Left ventricle myocardium superior (tissue), 1 donor: ENCODE results near the gene PRKG1. TPM values are rescaled to one million over a fixed set of nuclear protein-coding genes. Genes with fewer than 3 reads are reported as not detected.

Experiments
- ATAC-seq: fragments of 200-7000 bp; cut with Tn5 transposase; one replicate; pipeline ENCODE4 v1.9.1; 2020; ENCODE audit warnings: mild to moderate bottlenecking, moderate library complexity
- DNase-seq: peaks from one replicate; pipeline ENCODE4 v3.0.0-alpha.2; 2020
- intact Hi-C: fragments of 100-400 bp; cut with micrococcal nuclease; formaldehyde crosslinking; loops from one replicate; pipeline ENCODE4 v1.11.0; 2022
- total RNA-seq: library from RNA; stranded (reverse); fragmentation: NEBNext Ultra II Directional; extraction: Animal tissue kit (Norgen Biotek cat#: 25700); gene quantifications from one replicate; pipeline ENCODE4 v1.2.1, GENCODE V29; 2021
- donor health status: DM: no; HTN: yes; CAD: no; lungs with severe emphysema.

The PRKG1 gene
- total RNA-seq, 1 donor from 2014 or later: 24.9 TPM

- intact Hi-C loops: no loop called here
- DNase-seq (no peak), ATAC-seq (no peak)
Measured at GRCh38 chr10:51289519-51289918, 215.2 kb downstream of the PRKG1 start.

- ATAC-seq (no peak), DNase-seq (no peak)
- intact Hi-C loops: no loop called here
Measured at GRCh38 chr10:51291961-51292360, 217.7 kb downstream of the PRKG1 start.

- intact Hi-C loops: no loop called here
- DNase-seq: no peak
- ATAC-seq: no peak
Measured at GRCh38 chr10:51297438-51297837, 223.2 kb downstream of the PRKG1 start.

- DNase-seq (no peak), ATAC-seq (peak; percentile 70)
- intact Hi-C loops: no loop called here
Measured at GRCh38 chr10:51300617-51301304, 226.5 kb downstream of the PRKG1 start.

- no peak for DNase-seq
- peak; percentile 58 for ATAC-seq
Measured at GRCh38 chr10:51301644-51302043, 227.4 kb downstream of the PRKG1 start.

GRCh38 chr10:51302316-51302715 is 228.0 kb downstream of the PRKG1 start:
- intact Hi-C loops: no loop called here
- no peak for DNase-seq
- ATAC-seq: peak; percentile 54

More at GRCh38 chr10:51301644-51302043, 227.4 kb downstream of the PRKG1 start:
- intact Hi-C loops: no loop called here

- DNase-seq (no peak), ATAC-seq (no peak)
- intact Hi-C loops: no loop called here
Measured at GRCh38 chr10:51308116-51308515, 233.8 kb downstream of the PRKG1 start.

GRCh38 chr10:51311228-51311627 is 236.9 kb downstream of the PRKG1 start:
- ATAC-seq: no peak
- DNase-seq: no peak
- intact Hi-C loops: no loop called here

GRCh38 chr10:51312817-51313216 is 238.5 kb downstream of the PRKG1 start:
- DNase-seq: no peak
- no peak for ATAC-seq
- intact Hi-C loops: no loop called here

- no peak for DNase-seq
- ATAC-seq: no peak
- intact Hi-C loops: no loop called here
Measured at GRCh38 chr10:51313251-51313650, 239.0 kb downstream of the PRKG1 start.

GRCh38 chr10:51313773-51314478 is 239.6 kb downstream of the PRKG1 start:
- ATAC-seq: no peak
- no peak for DNase-seq
- intact Hi-C loops: no loop called here

GRCh38 chr10:51314481-51314880 is 240.2 kb downstream of the PRKG1 start:
- DNase-seq (no peak), ATAC-seq (no peak)
- intact Hi-C loops: no loop called here

GRCh38 chr10:51318399-51319172 is 244.3 kb downstream of the PRKG1 start:
- intact Hi-C loops: no loop called here
- ATAC-seq (no peak), DNase-seq (no peak)

- ATAC-seq (peak; percentile 48), DNase-seq (no peak)
- intact Hi-C loops: no loop called here
Measured at GRCh38 chr10:51319173-51319435, 244.8 kb downstream of the PRKG1 start.

- ATAC-seq (no peak), DNase-seq (no peak)
- intact Hi-C loops: no loop called here
Measured at GRCh38 chr10:51321300-51321699, 247.0 kb downstream of the PRKG1 start.

- DNase-seq (no peak), ATAC-seq (peak; percentile 69)
- intact Hi-C loops: no loop called here
Measured at GRCh38 chr10:51321980-51322379, 247.7 kb downstream of the PRKG1 start.

GRCh38 chr10:51325649-51326048 is 251.4 kb downstream of the PRKG1 start:
- DNase-seq (no peak), ATAC-seq (no peak)
- intact Hi-C loops: no loop called here

GRCh38 chr10:51326174-51326573 is 251.9 kb downstream of the PRKG1 start:
- ATAC-seq: no peak
- intact Hi-C loops: no loop called here
- DNase-seq: no peak

- DNase-seq (no peak), ATAC-seq (no peak)
- intact Hi-C loops: no loop called here
Measured at GRCh38 chr10:51327432-51327831, 253.1 kb downstream of the PRKG1 start.

GRCh38 chr10:51340366-51340765 is 266.1 kb downstream of the PRKG1 start:
- DNase-seq (no peak), ATAC-seq (no peak)
- intact Hi-C loops: no loop called here
